Left renal pelvis (tissue), 4 donors: ENCODE data around the gene PSD4. TPM values are rescaled to one million over a fixed set of nuclear protein-coding genes. Genes with fewer than 3 reads are reported as not detected.

Experiments used
- DNase-seq, 4 donors: peaks; one replicate each; pipeline ENCODE4 v3.0.0-alpha.2; 2013; ENCODE audit warnings: low read depth in 4 of 4, low spot score in 3 of 4
- polyA plus RNA-seq, 4 donors: library from polyadenylated mRNA; unstranded; fragments of 120-200 nt; gene quantifications; one replicate each; pipeline ENCODE4 v1.2.1, GENCODE V29; 2013; ENCODE audit not compliant: insufficient read length in 4 of 4

PSD4 gene
- polyA plus RNA-seq, 4 donors = 1.9 to 15.9 (median 9.3) TPM

- no peak for DNase-seq
Measured at GRCh38 chr2:113219092-113219441, 45.3 kb downstream of the PSD4 start.

- DNase-seq = no peak
Measured at GRCh38 chr2:113219525-113219888, 45.7 kb downstream of the PSD4 start.

DNA sequence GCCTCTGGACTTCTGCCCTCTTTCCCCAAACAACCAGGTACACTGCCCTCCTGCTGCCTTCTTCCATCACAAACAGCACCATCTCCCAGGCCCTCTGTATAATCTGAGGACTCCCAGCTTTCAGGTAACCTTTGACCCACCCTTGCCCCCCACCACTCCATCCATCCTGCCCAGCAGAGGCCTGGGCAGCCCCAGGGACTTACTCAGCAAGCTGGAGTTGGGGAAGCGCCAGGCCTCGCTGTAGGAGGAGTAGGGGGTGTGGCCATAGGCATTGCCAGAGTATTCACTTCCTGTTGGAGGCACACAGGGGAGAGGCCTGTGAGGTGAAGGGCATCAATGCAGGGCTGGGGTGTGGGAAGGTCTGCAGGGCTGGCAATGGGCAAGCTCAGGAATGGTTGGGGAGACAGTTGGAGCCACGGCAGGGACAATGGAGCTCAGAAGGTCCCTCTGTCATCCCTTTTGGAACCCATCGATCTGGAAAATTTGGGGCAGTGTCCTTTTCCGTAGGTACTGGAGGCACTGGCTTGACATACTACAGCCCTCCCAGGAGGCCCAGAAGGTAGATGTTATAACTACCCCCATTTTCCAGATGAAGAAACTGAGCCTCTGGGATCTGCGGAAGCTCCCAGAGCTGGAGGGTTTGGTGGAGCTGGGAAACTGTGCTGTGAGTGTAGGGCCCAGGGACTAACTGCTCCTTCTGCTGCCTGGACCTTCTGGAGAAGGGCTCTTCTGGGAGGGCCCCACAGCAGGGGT, 46.3 kb downstream of the PSD4 start:
- no peak for DNase-seq

- DNase-seq = no peak
Measured at GRCh38 chr2:113220970-113221708, 47.4 kb downstream of the PSD4 start.

GRCh38 chr2:113221846-113222245, 48.1 kb downstream of the PSD4 start:
- DNase-seq = no peak

DNA sequence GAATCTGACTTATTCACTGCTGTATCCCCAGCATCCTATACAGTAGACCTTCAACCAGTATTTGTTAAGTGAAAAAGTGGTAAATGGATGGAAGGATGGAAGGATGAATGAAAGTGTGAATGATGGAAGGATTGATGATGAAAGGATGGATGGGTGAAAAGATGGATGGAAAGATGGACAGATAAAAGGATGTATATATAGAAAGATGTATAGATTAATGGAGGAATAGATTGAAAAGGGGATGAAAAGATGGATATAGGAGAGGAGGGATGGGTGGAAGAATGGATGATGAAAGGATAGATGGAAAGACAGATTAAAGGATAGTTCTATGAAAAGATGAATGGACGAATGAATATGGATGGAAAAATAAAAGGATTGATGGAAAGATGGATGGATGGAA, 50.0 kb downstream of the PSD4 start:
- no peak for DNase-seq

- DNase-seq = no peak
Measured at GRCh38 chr2:113224647-113225236, 51.0 kb downstream of the PSD4 start.

- peak in 3 of 4 donors; percentile 80 to 90 (median 87) for DNase-seq
Measured at GRCh38 chr2:113225263-113226259, 51.8 kb downstream of the PSD4 start.

DNA sequence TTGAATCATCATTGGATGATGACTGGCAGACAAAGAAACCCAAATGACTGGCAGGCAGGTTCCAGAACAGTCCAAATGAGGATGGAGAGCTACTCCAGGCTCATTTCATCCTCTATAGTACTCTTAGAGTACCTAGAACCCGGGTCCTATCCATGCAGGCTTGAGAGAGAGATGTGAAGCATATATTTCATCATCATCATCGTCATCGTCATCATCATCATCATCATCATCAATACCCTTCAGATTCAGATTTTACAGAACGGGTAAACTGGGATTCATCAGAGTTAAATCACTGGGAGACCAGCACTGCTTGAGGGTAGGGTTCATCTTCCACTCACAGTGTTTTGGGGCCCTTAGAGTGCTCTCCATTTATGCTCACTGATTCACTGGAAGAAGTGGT, 52.7 kb downstream of the PSD4 start:
- DNase-seq = no peak

GRCh38 chr2:113227290-113227689, 53.5 kb downstream of the PSD4 start:
- DNase-seq = no peak

GRCh38 chr2:113227698-113228097, 53.9 kb downstream of the PSD4 start:
- DNase-seq = no peak

GRCh38 chr2:113228351-113228750, 54.6 kb downstream of the PSD4 start:
- DNase-seq = no peak

GRCh38 chr2:113228991-113229716, 55.4 kb downstream of the PSD4 start:
- DNase-seq = no peak

DNA sequence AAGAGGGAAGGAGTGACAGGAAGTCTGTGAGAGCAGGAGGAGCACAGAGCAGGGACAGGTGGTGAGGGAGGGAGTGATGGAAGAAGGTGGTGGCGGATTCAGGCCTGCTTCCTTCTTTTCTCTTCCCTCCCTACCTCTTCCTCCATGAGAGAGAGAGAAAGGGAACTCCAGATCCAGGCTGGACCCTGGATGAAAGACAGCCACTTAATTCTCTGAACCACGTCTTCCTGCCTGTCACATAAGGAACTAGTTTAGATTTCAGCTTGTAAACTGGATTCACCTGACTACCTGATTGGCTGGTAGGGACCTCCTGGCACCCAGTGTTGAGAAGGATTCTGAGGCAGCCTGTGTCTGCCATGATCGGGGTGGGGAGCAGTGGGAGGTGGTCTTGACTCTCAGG, 56.0 kb downstream of the PSD4 start:
- DNase-seq = no peak

DNA sequence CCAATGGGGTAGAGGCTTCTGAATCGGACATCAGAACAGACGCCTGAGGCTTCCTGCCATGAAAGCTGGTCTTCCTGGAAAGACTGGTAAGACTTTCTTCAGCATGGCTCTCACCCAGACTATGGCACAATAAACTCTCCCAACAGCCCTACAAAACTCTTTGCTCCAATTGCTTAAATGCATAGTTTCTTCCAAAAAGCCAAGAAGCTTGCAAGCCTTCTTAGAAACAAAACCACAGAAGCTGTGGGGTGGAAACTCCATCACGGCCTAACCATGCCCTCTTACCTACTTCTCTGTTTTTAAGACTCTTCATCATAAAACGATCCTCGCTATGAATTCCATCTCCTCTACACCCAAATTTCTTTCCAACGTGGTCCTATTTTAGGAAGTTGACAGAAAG, 56.8 kb downstream of the PSD4 start:
- no peak for DNase-seq

DNA sequence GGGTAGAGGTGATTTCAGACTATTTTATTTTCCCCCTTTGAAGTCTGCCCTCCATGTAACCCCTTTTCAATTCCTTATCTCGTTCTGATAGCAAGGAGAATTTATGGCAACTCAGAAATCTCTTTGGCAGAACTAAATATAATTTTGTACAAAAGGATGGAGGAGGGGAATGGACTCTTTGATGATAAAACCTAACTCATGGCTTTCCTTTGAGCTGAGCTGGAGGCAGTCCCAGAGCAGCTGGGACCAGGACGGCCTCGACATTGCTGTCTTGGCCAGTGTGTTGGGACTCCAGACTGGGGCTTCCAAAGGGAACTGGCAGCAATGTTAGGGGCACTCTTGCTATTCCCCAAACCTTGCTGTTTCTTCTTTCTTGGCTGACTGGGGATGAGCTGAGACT, 57.3 kb downstream of the PSD4 start:
- no peak for DNase-seq

DNA sequence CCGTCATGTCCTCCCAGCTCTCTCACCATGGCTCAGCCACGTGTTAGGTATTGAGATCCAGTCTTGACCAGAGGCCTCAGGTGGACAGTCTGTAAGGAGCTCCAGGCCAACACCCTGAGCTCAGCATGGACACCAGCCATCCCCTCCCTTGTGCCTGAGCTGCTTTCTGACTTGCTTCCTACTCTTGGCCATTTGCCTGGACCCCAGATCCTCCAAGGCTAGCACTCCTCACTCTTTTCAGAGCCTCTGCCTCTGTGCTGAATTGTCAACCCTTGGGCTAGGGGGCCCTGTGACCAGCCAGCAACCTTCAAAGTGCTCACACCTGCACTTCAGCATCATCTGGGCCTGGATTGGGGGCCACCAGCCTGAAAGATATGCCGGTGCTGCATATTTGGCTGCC, 58.4 kb downstream of the PSD4 start:
- no peak for DNase-seq

- DNase-seq = no peak
Measured at GRCh38 chr2:113232740-113233139, 59.0 kb downstream of the PSD4 start.

- DNase-seq = no peak
Measured at GRCh38 chr2:113233593-113234550, 60.1 kb downstream of the PSD4 start.
